Superior temporal gyrus (tissue), 1 donor: ENCODE measurements around the gene HNRNPAB.
"Not testable (repeated sequence)": the region's sequence is repeated elsewhere in the genome, so short reads cannot be mapped to it uniquely, and the experiment has no call there.

ENCODE experiments used
- DNase-seq: peaks from one replicate; pipeline ENCODE4 v3.0.0-alpha.2; 2016; ENCODE audit errors: extremely low spot score

Gene HNRNPAB

GRCh38 chr5:178212241-178213002 is 8.1 kb downstream of the HNRNPAB start:
- DNase-seq = no peak

- no peak for DNase-seq
Measured at GRCh38 chr5:178213003-178213461, 8.7 kb downstream of the HNRNPAB start.

DNA sequence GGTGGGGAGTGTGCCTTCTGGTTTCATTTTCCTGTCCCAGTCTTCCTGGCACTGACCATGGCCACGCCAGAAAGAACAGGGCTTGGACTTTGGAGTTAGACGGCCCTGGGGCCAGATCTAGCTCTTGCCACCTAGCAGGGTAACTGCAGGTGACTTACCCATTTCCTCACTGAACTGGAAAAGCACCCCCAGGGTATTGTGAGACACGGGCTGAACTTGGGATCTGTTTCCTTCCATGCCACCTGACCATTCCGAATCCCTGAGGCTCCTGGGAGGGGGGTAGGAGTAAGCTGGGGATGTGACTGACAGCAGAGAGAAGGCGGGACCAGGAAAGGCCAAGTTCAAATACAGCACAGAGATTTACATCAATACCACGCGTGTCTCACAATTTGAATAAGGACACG is 9.4 kb downstream of the HNRNPAB start:
- DNase-seq = no peak

DNA sequence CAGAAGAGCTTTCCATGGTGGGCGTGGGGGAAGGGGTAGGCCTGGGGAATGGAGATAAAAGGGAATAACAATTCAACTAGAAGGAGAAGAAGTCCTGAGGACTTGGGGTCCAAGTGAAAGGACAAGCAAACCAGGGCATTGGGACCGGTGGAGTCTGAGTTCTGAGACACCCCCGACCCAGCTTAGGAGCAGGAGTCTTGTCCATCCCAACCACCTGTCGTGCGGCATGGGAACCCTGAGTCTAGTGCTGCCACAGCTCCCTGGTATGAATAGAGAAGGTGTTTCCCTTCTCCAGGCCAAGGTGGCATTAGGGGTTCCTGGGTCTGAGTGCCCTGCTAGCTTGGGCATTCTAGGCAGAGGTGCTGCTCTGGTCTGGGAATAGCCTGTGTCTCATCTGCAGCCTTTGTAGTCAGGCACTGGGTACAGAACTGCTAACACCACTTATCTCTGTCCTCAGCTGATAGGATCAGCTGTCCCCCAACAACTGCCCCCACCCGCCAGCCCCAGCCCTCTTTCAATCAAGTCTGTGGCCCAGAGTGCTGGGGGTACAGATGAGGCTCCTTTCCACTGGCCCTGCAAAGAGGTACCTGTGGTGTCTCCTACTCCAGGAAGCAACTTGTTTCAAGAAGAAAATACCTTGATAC is 9.9 kb downstream of the HNRNPAB start:
- DNase-seq = no peak

- no peak for DNase-seq
Measured at GRCh38 chr5:178215280-178216002, 11.1 kb downstream of the HNRNPAB start.

DNA sequence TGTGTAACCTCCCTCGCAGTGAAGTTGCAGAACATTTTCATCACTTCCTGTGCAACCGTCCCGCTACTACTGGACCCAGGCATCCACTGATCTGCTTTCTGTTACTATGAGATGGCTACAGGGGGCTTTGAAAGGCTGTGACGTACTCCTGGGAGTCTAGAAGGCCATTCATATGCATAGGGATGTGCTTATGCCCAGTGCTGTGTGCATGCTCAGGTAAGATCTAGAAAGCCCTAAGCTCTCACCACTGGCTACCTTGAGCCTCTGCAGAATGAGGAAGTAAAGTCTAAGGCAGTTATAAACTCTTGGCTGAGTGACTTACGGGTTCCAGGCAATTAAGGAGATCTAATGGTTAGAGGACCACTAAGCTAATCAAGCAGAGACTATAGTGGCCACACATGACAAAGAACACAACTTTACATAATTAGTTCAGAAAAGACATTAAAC is 11.8 kb downstream of the HNRNPAB start:
- no peak for DNase-seq

GRCh38 chr5:178216779-178217178 is 12.4 kb downstream of the HNRNPAB start:
- DNase-seq = no peak

GRCh38 chr5:178218237-178218776 is 14.0 kb downstream of the HNRNPAB start:
- DNase-seq = no peak

DNA sequence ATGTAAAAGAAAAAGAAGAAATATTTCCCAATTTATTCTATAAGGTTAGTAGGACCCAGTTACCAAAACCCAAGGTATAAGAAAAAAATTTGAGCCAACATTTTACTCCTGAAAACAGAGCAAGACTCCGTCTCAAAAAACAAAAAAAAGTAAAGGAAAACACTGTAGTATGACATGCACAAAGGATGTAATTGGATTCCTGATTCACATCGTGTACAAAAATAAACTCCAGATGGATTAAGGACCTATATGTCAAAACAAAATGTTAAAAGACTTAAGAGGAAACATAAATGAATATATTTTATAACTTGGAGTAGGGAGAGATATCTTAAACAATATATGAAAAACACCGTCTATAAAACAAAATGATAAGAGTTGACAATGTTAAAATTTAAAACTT is 14.5 kb downstream of the HNRNPAB start:
- DNase-seq = no peak

GRCh38 chr5:178221282-178221681 is 16.9 kb downstream of the HNRNPAB start:
- no peak for DNase-seq

GRCh38 chr5:178221853-178222252 is 17.5 kb downstream of the HNRNPAB start:
- no peak for DNase-seq

- no peak for DNase-seq
Measured at GRCh38 chr5:178222292-178222691, 18.0 kb downstream of the HNRNPAB start.

GRCh38 chr5:178223196-178223773 is 19.0 kb downstream of the HNRNPAB start:
- no peak for DNase-seq

DNA sequence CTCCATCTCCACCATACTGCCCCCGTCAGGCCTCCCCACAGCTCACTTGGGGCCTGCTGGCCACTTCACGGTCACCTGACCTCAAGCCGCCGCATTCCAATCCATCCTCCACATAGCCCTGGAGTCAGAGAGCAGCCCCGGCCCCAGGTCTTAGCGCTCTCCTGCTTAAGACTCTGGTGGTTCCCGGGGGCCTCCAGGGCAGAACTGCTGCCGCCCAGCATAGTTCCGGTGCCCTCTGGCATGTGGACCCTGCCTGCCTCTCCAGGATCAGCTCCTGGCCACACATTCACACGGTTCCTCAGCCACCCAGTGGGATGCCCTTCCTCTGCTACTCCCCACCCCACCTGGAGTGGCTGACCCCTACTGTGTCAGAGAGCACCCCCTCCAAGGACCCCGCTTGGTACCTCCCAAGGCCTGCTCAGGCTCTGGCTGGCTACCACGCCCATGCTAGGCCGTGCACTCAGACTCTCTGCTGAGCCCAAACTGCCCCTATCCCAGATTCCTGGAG is 19.5 kb downstream of the HNRNPAB start:
- DNase-seq = no peak

DNA sequence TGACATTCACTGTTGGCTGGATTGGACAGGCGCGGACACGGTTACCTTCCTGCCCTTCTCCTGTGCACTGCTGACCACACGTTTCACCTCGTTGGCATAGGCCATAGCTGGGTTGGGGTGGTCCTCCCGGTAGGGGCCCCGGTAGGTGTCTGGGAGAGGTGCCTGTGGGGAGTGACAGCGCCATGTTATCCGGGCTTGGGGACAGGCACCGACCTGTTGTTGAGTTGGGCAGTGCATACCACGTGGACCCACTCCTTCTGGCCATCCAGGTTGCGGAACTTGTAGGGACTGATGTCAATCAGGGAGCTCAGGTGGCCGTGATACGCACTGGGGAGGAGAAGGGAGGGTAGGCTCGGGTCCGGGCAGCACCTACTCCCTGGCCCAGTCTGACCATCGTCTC is 20.1 kb downstream of the HNRNPAB start:
- no peak for DNase-seq

DNA sequence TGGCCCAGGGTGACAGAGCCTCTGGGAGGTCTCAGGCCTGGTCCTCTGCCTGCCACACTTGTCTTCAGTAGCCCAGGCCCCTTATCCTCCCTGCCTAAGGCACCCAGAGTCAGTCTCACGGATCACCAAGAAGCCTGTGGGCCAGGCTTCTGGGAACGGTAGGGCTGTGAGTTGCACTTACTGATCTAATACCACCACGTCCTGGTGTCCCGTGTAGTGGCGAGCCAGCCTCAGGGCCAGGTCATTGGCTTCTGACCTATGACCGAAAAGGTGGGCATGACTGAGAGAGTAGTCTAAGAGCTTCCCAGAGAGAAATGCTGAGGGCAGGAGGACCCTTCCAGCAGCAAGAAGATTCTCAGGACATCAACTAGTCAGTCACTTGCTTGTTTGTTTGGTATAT is 20.8 kb downstream of the HNRNPAB start:
- no peak for DNase-seq

- DNase-seq = no peak
Measured at GRCh38 chr5:178227138-178227659, 22.9 kb downstream of the HNRNPAB start.

DNA sequence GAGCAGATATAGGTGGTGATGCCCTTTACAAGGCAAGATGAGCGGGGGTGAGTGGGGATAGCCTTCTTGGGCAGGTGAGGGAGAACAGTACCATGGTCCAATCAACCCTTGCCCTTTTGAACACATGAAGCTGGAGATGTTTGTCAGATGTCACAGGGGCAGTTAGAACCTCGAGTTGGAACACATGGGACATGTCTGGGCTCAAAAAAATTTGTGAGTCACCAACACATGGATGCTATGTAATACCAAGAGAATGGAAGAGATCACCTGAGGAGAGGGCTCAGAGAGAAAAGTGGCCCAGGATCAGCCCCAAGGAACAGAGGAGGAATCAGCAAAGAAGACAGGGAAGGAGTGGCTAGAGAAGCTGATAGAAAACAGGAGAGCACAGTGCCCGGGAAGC is 23.6 kb downstream of the HNRNPAB start:
- no peak for DNase-seq

DNA sequence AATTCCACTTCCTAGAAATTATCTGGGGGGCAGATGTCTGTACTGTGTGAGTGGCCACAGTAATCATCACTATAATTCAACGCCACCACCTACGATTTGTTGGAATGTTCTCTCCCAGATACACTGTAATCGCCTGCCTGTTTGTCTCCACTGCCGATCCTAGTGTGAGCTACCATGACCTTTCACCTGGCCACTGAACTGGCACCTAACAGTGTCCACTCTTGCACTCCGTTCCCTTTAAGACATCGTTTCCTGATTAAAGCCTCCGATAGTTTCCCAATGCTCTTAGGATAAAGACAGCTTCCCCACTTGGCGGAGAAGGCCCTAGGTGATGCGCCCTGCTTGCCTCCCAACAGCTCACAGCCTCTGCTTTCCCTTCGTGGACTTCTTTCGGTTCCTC is 24.3 kb downstream of the HNRNPAB start:
- no peak for DNase-seq

DNA sequence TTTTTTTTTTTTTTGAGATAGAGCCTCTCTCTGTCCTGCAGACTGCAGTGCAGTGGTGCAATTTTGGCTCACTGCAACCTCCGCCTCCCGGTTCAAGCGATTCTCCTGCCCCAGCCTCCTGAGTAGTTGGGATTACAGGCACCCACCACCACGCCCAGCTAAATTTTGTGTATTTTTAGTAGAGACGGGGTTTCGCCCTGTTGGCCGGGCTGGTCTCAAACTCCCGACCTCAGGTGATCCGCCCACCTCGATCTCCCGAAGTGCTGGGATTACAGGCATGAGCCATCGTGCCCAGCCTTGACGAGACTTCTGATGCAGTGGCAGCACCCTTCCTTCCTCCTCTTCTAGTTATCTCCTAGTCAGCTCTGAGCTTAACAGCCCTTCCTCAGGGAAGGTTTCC is 24.8 kb downstream of the HNRNPAB start:
- DNase-seq = not testable (repeated sequence)

- no peak for DNase-seq
Measured at GRCh38 chr5:178229861-178230260, 25.5 kb downstream of the HNRNPAB start.
